Naive thymus-derived CD4-positive, alpha-beta T cell (primary cell): ENCODE results near the gene IFI27L1. TPM values are rescaled to one million over a fixed set of nuclear protein-coding genes. Genes with fewer than 3 reads are reported as not detected.

Experiments
- ATAC-seq: fragments of 150-1000 bp; cut with Tn5 transposase; 2 replicates; pipeline ENCODE4 v1.10.0; 2021; ENCODE audit warnings: mild to moderate bottlenecking, moderate library complexity
- CTCF ChIA-PET: fragments of 350-600 bp; sonication (Branson Sonifier 250); formaldehyde crosslinking; loops from one replicate; lab custom pipeline; 2021; ENCODE audit warnings: antibody characterized with exemption; lab: Charles Lee
- POLR2A ChIA-PET: fragments of 350-600 bp; sonication (Branson Sonifier 250); formaldehyde crosslinking; loops from one replicate; lab custom pipeline; 2021; ENCODE audit warnings: antibody characterized with exemption, inconsistent platforms; lab: Charles Lee
- DNase-seq, 9 donors: peaks; one replicate each; pipeline versions ENCODE4 v3.0.0 to v3.0.0-alpha.2; 2020 to 2022; ENCODE audit warnings: mixed read lengths in 1 of 9
- H3K27ac ChIP-seq: one replicate; pipeline ENCODE4 v1.7.0; 2013; ENCODE audit warnings: mild to moderate bottlenecking, low read depth, low read length, moderate library complexity
- H3K27me3 ChIP-seq, 2 donors: one replicate each; pipeline ENCODE4 v1.7.0; 2013; ENCODE audit warnings: low read length in 2 of 2, mild to moderate bottlenecking in 2 of 2, moderate library complexity in 2 of 2; ENCODE audit not compliant: control insufficient read depth in 2 of 2, insufficient read depth in 2 of 2
- H3K36me3 ChIP-seq, 3 experiments: 1 replicate in 2 of 3; 2 replicates in 1 of 3; pipeline ENCODE4 v1.7.0; 2013; ENCODE audit warnings: low read length in 3 of 3, mild to moderate bottlenecking in 3 of 3, moderate library complexity in 1 of 3; ENCODE audit not compliant: insufficient read depth in 3 of 3, control insufficient read depth in 2 of 3
- H3K4me1 ChIP-seq, 2 donors: one replicate each; pipeline ENCODE4 v1.7.0; 2013; ENCODE audit warnings: low read length in 2 of 2, mild to moderate bottlenecking in 2 of 2, moderate library complexity in 1 of 2; ENCODE audit not compliant: control insufficient read depth in 2 of 2, insufficient read depth in 2 of 2
- H3K4me3 ChIP-seq: 2 replicates; pipeline ENCODE4 v1.7.0; 2013; ENCODE audit warnings: mild to moderate bottlenecking, low read length
- H3K9me3 ChIP-seq, 3 experiments: 1 replicate in 2 of 3; 2 replicates in 1 of 3; pipeline ENCODE4 v1.7.0; 2013; ENCODE audit warnings: low read length in 3 of 3; ENCODE audit not compliant: control insufficient read depth in 2 of 3
- H3K27ac Mint-ChIP-seq, 9 donors: one replicate each; pipeline ENCODE4 v1.8.0; 2020 to 2022; ENCODE audit warnings: mixed read lengths in 9 of 9, mild to moderate bottlenecking in 8 of 9, moderate library complexity in 5 of 9, inconsistent platforms in 2 of 9
- H3K27me3 Mint-ChIP-seq, 5 donors: one replicate each; pipeline ENCODE4 v1.8.0; 2021 to 2022; ENCODE audit warnings: mixed read lengths in 5 of 5, mild to moderate bottlenecking in 1 of 5
- H3K36me3 Mint-ChIP-seq, 5 donors: one replicate each; pipeline ENCODE4 v1.8.0; 2020 to 2022; ENCODE audit warnings: mixed read lengths in 5 of 5, mild to moderate bottlenecking in 3 of 5, inconsistent platforms in 1 of 5
- H3K4me1 Mint-ChIP-seq, 7 donors: one replicate each; pipeline ENCODE4 v1.8.0; 2020 to 2022; ENCODE audit warnings: mixed read lengths in 7 of 7, mild to moderate bottlenecking in 3 of 7, inconsistent platforms in 1 of 7
- H3K4me3 Mint-ChIP-seq, 10 donors: one replicate each; pipeline ENCODE4 v1.8.0; 2020 to 2022; ENCODE audit warnings: mild to moderate bottlenecking in 10 of 10, mixed read lengths in 10 of 10, moderate library complexity in 6 of 10, inconsistent platforms in 2 of 10
- H3K9me3 Mint-ChIP-seq, 11 donors: one replicate each; pipeline ENCODE4 v1.8.0; 2020 to 2022; ENCODE audit warnings: mixed read lengths in 11 of 11, mild to moderate bottlenecking in 4 of 11, inconsistent platforms in 1 of 11, moderate library complexity in 1 of 11
- intact Hi-C, 2 donors: fragments of 100-400 bp; cut with micrococcal nuclease; formaldehyde crosslinking; loops; one replicate each; pipeline ENCODE4 v1.15.1; 2023
- polyA plus RNA-seq, 2 donors: library from polyadenylated mRNA; unstranded; fragments of 300-500 nt; fragmentation: Illumina TruSeq; gene quantifications; one replicate each; pipeline ENCODE4 v1.2.3, GENCODE V29; 2021
- total RNA-seq, 6 experiments: library from RNA in 5 of 6; stranded (reverse) in 5 of 6; gene quantifications; 1 replicate in 5 of 6; 2 replicates in 1 of 6; pipeline ENCODE4 v1.2.3 and lab custom pipeline; 2021 to 2026

IFI27L1 gene
- total and polyA plus RNA-seq, 7 experiments from 2014 or later: 6.3 to 31.8 (median 8.2) TPM

DNA sequence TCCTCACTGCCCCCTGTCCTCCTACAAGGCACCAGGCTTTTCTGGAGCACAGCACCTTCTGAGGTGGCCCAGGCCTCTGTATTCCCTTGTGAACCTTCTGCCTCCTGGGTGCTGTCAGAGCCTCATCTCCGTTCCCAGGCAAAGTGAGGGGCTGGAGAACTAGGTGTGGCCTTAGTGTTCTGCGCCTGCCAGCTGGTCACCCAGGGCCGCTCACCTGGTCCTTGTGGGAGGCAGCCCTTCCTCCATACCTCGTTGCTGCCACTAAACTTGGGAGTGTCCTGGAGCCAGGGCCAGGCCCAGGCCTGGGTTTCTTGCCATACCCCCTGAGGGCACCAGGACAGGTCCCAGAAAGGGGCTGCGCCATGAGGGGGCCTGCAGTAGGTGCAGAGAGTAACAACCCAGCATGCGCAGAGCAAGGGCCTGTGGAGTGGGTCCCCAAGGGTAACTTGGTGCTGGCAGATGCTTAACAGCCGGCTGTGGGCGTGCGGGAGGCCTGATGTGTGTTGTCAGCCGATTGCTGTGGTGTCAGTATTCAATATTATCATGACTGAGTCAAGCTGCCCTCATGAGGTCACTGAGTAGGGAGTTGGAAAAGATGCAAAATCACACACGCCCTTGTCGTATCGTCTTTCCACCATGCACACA is 37.9 kb upstream of the IFI27L1 start:
- H3K36me3 ChIP-seq: peaks cover 0 to 38% (median 5%) of the 10 kb centered on the region in 3 experiments
- Mint-ChIP-seq H3K27ac (peak overlapping the region in 2 of 9 donors; percentile 13 to 62), H3K4me3 (no peak overlapping the region), H3K36me3 (peaks cover 0 to 15% (median 4%) of the 10 kb centered on the region in 5 donors), H3K4me1 (peaks cover 0 to 4% (median 0%) of the 10 kb centered on the region in 7 donors), H3K27me3 (no peaks in the 10 kb centered on the region), H3K9me3 (peaks cover 0 to 3% (median 0%) of the 10 kb centered on the region in 11 donors)
- CTCF ChIA-PET: interaction anchor here (1.0 kb wide), 1 partner anchor 9 kb away, joined by 3 read pairs; no protein-coding TSS in a partner anchor
- intact Hi-C loops: no loop called here
- H3K27ac ChIP-seq: no peak overlapping the region
- POLR2A ChIA-PET: no interaction called here
- H3K4me3 ChIP-seq: no peak overlapping the region
- ATAC-seq (peak; percentile 6), DNase-seq (no peak)
- H3K9me3 ChIP-seq: no peaks in the 10 kb centered on the region
- no peaks in the 10 kb centered on the region for H3K27me3 ChIP-seq
- no peaks in the 10 kb centered on the region for H3K4me1 ChIP-seq

DNA sequence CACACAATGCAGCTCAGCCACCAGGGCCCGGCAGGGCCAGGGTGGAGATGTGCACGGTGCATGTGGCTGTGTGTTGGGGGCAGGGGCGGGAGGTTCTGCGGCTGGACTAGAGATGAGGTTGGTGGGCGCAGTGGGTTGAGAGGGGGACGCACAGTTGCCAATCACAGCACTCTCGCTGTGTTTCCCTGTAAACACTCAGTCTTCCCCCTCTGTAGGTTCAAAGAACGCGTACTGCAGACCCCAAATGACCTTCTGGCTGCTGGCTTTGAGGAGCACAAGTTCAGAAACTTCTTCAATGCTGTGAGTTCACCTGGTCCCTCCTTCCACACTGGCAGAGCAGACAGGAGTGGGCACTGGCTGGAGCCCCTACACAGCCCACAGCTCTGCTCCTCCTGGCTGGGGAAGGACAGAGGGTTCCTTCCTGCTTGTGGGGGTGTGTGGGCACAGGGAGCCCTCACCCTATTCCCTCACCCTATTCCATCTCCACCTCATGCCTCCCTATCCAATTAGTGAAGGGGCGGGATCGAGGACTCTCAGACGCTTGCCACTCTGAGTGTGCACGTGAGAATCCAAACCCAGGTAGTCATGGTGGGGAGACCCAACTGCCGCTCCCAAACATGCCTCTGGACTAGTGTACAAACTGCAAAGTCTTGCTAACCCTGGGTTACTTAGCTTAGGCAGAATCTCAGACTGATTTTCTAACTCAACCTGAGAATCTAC is 37.2 kb upstream of the IFI27L1 start:
- no peaks in the 10 kb centered on the region for H3K27me3 ChIP-seq
- ATAC-seq (peak; percentile 10), DNase-seq (no peak)
- H3K4me1 ChIP-seq: no peaks in the 10 kb centered on the region
- Mint-ChIP-seq H3K27me3 (no peaks in the 10 kb centered on the region), H3K27ac (peak overlapping the region in 6 of 9 donors; percentile 13 to 78 (median 42)), H3K4me1 (peaks cover 0 to 4% (median 0%) of the 10 kb centered on the region in 7 donors), H3K9me3 (peaks cover 0 to 3% (median 0%) of the 10 kb centered on the region in 11 donors), H3K36me3 (peaks cover 0 to 18% (median 7%) of the 10 kb centered on the region in 5 donors), H3K4me3 (no peak overlapping the region)
- no peak overlapping the region for H3K27ac ChIP-seq
- intact Hi-C loops: no loop called here
- peaks cover 0 to 44% (median 9%) of the 10 kb centered on the region in 3 experiments for H3K36me3 ChIP-seq
- ChIA-PET POLR2A (no interaction called here), CTCF (interaction anchor here (1.0 kb wide), 1 partner anchor 9 kb away, joined by 3 read pairs; no protein-coding TSS in a partner anchor)
- no peak overlapping the region for H3K4me3 ChIP-seq
- no peaks in the 10 kb centered on the region for H3K9me3 ChIP-seq

DNA sequence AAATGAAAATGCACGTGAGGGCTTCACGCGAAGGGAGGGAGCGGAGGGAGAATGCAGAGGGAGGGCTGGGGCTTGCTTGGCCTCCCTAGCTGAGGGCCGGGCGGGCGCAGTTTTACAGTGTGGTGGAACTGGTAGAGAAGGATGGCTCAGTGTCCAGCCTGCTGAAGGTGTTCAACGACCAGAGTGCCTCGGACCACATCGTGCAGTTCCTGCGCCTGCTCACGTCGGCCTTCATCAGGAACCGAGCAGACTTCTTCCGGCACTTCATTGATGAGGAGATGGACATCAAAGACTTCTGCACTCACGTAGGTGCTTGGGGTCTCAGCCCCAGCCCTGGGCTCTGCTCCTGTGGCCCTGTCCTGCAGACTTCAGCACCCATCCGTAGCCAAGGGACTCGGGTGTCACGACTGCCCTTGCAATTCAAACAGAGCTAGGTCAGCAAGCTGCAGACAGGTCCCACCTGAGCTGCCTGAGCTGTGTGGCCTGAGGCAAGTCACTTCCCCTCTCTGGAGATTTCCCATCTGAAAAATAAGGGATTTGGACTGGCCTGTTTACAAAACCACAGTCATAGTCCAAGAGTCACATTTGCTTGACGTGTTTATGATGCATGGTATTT is 36.5 kb upstream of the IFI27L1 start:
- no peaks in the 10 kb centered on the region for H3K4me1 ChIP-seq
- H3K27ac ChIP-seq: no peak overlapping the region
- Mint-ChIP-seq H3K4me3 (no peak overlapping the region), H3K36me3 (peaks cover 0 to 18% (median 7%) of the 10 kb centered on the region in 5 donors), H3K9me3 (peaks cover 0 to 3% (median 0%) of the 10 kb centered on the region in 11 donors), H3K27me3 (no peaks in the 10 kb centered on the region), H3K27ac (peak overlapping the region in 2 of 9 donors; percentile 43 to 67), H3K4me1 (peaks cover 0 to 4% (median 0%) of the 10 kb centered on the region in 7 donors)
- DNase-seq: no peak
- peaks cover 0 to 51% (median 15%) of the 10 kb centered on the region in 3 experiments for H3K36me3 ChIP-seq
- no peaks in the 10 kb centered on the region for H3K9me3 ChIP-seq
- intact Hi-C loops: no loop called here
- H3K4me3 ChIP-seq: no peak overlapping the region
- H3K27me3 ChIP-seq: no peaks in the 10 kb centered on the region
- POLR2A ChIA-PET: no interaction called here
- CTCF ChIA-PET: no interaction called here
- no peak for ATAC-seq

DNA sequence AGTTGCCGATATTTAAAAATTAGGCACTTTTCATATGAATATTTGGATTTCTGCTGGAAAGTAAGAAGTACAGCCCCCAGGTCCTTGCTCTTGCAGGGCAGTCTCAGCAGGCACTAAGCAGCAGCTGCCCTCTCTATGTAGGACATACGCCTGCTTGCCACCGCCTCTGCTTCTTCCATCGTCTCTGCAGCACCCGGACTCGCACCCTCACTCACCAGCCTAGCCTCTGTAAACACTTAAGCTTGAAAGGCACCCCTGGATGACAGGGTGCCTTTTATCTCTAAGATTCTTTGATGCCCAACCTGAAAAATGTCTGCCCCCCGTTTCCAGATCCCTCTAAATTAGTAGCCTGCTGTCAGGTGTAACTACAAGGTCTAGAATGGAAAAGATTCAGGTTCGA is 36.0 kb upstream of the IFI27L1 start:
- POLR2A ChIA-PET: no interaction called here
- H3K4me1 Mint-ChIP-seq: peaks cover 0 to 4% (median 0%) of the 10 kb centered on the region in 7 donors
- Histone ChIP-seq H3K9me3 (no peaks in the 10 kb centered on the region), H3K27ac (no peak overlapping the region), H3K4me3 (no peak overlapping the region), H3K36me3 (peaks cover 3 to 56% (median 17%) of the 10 kb centered on the region in 3 experiments), H3K27me3 (no peaks in the 10 kb centered on the region), H3K4me1 (no peaks in the 10 kb centered on the region)
- peak overlapping the region in 3 of 9 donors; percentile 29 to 83 (median 43) for H3K27ac Mint-ChIP-seq
- intact Hi-C loops: no loop called here
- no peaks in the 10 kb centered on the region for H3K27me3 Mint-ChIP-seq
- no peak for DNase-seq
- H3K36me3 Mint-ChIP-seq: peaks cover 3 to 22% (median 10%) of the 10 kb centered on the region in 5 donors
- no peak overlapping the region for H3K4me3 Mint-ChIP-seq
- ATAC-seq: no peak
- H3K9me3 Mint-ChIP-seq: peaks cover 0 to 3% (median 0%) of the 10 kb centered on the region in 11 donors
- CTCF ChIA-PET: no interaction called here

DNA sequence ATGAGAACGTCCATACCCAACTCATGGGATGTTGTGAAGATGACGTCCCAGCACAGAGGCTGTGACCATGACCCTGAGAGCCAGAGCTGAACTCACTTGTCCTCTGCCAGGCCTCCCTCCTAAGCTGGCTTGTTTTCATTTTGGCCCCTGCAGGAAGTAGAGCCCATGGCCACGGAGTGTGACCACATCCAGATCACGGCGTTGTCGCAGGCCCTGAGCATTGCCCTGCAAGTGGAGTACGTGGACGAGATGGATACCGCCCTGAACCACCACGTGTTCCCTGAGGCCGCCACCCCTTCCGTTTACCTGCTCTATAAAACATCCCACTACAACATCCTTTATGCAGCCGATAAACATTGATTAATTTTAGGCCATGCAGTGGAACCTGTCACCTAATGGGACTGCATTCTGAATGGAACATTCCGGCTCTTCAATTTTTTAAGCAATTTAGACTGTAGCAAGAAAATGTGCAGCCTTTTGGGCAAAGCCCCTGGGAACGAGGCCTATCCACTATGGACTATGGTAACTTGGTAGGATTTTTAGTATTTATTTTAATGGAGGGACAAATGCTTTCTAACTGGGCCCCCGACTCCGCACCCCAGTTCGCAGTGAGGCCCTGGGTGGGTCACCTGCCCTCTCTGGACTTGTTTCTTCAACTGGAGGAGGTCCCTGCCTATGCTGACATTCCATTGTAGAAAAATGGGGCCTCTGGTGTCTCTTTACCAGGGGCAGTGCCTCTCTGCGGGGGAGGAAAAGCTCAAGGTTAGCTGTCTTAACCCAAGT is 35.4 kb upstream of the IFI27L1 start:
- ChIA-PET CTCF (no interaction called here), POLR2A (no interaction called here)
- H3K36me3 ChIP-seq: peaks cover 9 to 63% (median 23%) of the 10 kb centered on the region in 3 experiments
- H3K36me3 Mint-ChIP-seq: peaks cover 5 to 29% (median 14%) of the 10 kb centered on the region in 5 donors
- H3K9me3 Mint-ChIP-seq: peaks cover 0 to 1% (median 0%) of the 10 kb centered on the region in 11 donors
- H3K4me3 Mint-ChIP-seq: peak overlapping the region in 1 of 10 donors; percentile 37
- H3K4me3 ChIP-seq: no peak overlapping the region
- DNase-seq (no peak), ATAC-seq (no peak)
- H3K27me3 ChIP-seq: no peaks in the 10 kb centered on the region
- no peaks in the 10 kb centered on the region for H3K9me3 ChIP-seq
- no peak overlapping the region for H3K27ac ChIP-seq
- H3K4me1 Mint-ChIP-seq: peaks cover 0 to under 1% (median 0%) of the 10 kb centered on the region in 7 donors
- no peaks in the 10 kb centered on the region for H3K4me1 ChIP-seq
- peak overlapping the region in 4 of 9 donors; percentile 10 to 83 (median 36) for H3K27ac Mint-ChIP-seq
- intact Hi-C loops: no loop called here
- no peaks in the 10 kb centered on the region for H3K27me3 Mint-ChIP-seq

DNA sequence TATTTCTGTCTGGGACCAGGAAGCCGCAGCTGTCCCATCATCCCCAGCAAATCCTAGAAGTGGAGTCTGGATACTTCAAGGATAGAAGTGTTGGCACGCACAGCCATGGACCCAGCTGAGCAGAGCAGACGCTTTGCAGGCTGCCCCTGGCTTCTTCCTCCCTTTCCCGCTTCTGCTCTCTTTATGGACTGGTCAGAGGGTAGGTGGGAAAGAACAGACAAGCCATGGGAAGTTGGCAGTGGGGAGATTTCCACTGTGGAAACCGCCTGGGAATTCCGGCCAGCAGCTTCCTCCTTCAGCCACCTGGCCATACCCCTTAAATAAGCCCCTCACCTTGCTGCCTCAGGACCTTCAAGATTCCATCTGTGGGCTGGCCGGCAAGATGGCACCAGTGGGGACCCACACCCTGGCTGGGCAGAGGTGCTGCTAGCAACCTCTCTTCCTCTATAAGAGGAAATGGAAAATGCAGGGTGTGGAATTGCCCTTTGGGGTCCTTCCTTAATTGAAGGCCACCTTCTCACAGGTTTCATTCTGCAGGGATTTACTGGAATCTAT is 34.3 kb upstream of the IFI27L1 start:
- no peak for DNase-seq
- Histone ChIP-seq H3K27ac (no peak overlapping the region), H3K4me1 (no peaks in the 10 kb centered on the region), H3K36me3 (peaks cover 14 to 73% (median 27%) of the 10 kb centered on the region in 3 experiments), H3K9me3 (no peaks in the 10 kb centered on the region), H3K27me3 (no peaks in the 10 kb centered on the region), H3K4me3 (no peak overlapping the region)
- H3K36me3 Mint-ChIP-seq: peaks cover 12 to 38% (median 23%) of the 10 kb centered on the region in 5 donors
- peak overlapping the region in 1 of 9 donors; percentile 69 for H3K27ac Mint-ChIP-seq
- ChIA-PET POLR2A (no interaction called here), CTCF (no interaction called here)
- H3K4me1 Mint-ChIP-seq: peaks cover 0 to 7% (median 0%) of the 10 kb centered on the region in 7 donors
- H3K9me3 Mint-ChIP-seq: peaks cover 0 to 1% (median 0%) of the 10 kb centered on the region in 11 donors
- H3K4me3 Mint-ChIP-seq: no peak overlapping the region
- ATAC-seq: no peak
- H3K27me3 Mint-ChIP-seq: no peaks in the 10 kb centered on the region
- intact Hi-C loops: no loop called here
